ENCODE results near the gene ATP6V0A4. TPM values are rescaled to one million over a fixed set of nuclear protein-coding genes. Genes with fewer than 3 reads are reported as not detected.

Gene ATP6V0A4
- total RNA-seq, 1 donor from 2014 or later = 0.88 TPM

DNA sequence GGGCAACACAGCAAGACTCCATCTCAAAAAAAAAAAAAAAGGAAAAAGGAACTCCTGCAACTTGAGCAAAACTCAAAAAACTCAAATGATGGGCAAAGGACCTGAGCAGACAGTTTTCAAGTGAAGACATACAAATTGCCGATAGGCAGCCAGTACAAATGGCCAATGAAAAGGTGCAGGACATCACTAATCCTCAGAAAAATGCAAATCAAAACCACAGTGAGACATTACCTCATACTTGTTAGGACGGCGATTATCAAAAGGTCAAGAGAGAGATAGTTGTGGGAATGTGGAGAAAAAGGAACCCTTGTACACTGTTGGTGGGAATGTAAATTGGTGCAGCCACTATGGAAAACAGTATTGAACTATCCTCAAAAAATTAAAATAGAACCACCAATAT, 113.7 kb downstream of the ATP6V0A4 start:
- DNase-seq (ENCODE audit: low read depth) = no peak
- no peaks in the 10 kb centered on the region for H3K27me3 ChIP-seq (ENCODE audit: control insufficient read depth, insufficient read depth, low read length)
- no peak overlapping the region for H3K4me3 ChIP-seq (ENCODE audit: low read depth, low read length)
- H3K36me3 ChIP-seq (ENCODE audit: control insufficient read depth, insufficient read depth, low read length) = no peaks in the 10 kb centered on the region
- TF ChIP-seq, protein P1, sequence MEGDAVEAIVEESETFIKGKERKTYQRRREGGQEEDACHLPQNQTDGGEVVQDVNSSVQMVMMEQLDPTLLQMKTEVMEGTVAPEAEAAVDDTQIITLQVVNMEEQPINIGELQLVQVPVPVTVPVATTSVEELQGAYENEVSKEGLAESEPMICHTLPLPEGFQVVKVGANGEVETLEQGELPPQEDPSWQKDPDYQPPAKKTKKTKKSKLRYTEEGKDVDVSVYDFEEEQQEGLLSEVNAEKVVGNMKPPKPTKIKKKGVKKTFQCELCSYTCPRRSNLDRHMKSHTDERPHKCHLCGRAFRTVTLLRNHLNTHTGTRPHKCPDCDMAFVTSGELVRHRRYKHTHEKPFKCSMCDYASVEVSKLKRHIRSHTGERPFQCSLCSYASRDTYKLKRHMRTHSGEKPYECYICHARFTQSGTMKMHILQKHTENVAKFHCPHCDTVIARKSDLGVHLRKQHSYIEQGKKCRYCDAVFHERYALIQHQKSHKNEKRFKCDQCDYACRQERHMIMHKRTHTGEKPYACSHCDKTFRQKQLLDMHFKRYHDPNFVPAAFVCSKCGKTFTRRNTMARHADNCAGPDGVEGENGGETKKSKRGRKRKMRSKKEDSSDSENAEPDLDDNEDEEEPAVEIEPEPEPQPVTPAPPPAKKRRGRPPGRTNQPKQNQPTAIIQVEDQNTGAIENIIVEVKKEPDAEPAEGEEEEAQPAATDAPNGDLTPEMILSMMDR (IDR thresholded peaks at IDR 0.05; ENCODE audit: insufficient read depth, low read length, poor library complexity, severe bottlenecking) = no peak

- TF ChIP-seq, protein P1 (IDR thresholded peaks at IDR 0.05; ENCODE audit: insufficient read depth, low read length, poor library complexity, severe bottlenecking) = no peak
- Histone ChIP-seq H3K4me3 (ENCODE audit: low read depth, low read length) (no peak overlapping the region), H3K36me3 (ENCODE audit: control insufficient read depth, insufficient read depth, low read length) (no peaks in the 10 kb centered on the region), H3K27me3 (ENCODE audit: control insufficient read depth, insufficient read depth, low read length) (no peaks in the 10 kb centered on the region)
- DNase-seq (ENCODE audit: low read depth) = no peak
Measured at GRCh38 chr7:138679793-138680192, 118.2 kb downstream of the ATP6V0A4 start.

- Histone ChIP-seq H3K36me3 (ENCODE audit: control insufficient read depth, insufficient read depth, low read length) (no peaks in the 10 kb centered on the region), H3K27me3 (ENCODE audit: control insufficient read depth, insufficient read depth, low read length) (no peaks in the 10 kb centered on the region), H3K4me3 (ENCODE audit: low read depth, low read length) (no peak overlapping the region)
- no peak for DNase-seq (ENCODE audit: low read depth)
- TF ChIP-seq, protein P1 (IDR thresholded peaks at IDR 0.05; ENCODE audit: insufficient read depth, low read length, poor library complexity, severe bottlenecking) = no peak
Measured at GRCh38 chr7:138670594-138670993, 127.4 kb downstream of the ATP6V0A4 start.

DNA sequence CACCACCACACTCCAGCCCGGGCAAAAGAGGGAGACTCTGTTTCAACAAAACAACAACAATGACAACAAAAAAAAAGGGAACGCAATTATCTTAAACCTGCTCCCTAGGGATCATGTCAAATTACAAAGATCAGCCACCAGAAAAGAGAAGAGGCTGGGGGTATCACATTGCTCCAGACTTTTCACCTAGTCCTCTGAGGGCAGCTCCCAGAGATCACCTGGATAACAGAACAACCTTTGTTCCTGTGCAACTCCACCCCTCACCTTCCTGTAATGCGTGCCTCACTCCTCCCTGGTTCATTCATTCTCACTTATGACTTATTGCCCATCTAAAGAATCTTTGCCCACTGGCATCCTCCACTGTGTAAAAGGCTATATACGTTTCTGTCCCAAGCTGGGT, 128.6 kb downstream of the ATP6V0A4 start:
- H3K36me3 ChIP-seq (ENCODE audit: control insufficient read depth, insufficient read depth, low read length) = no peaks in the 10 kb centered on the region
- DNase-seq (ENCODE audit: low read depth) = no peak
- H3K27me3 ChIP-seq (ENCODE audit: control insufficient read depth, insufficient read depth, low read length) = no peaks in the 10 kb centered on the region
- no peak overlapping the region for H3K4me3 ChIP-seq (ENCODE audit: low read depth, low read length)
- TF ChIP-seq, protein P1 (IDR thresholded peaks at IDR 0.05; ENCODE audit: insufficient read depth, low read length, poor library complexity, severe bottlenecking) = no peak

- DNase-seq (ENCODE audit: low read depth) = no peak
- no peaks in the 10 kb centered on the region for H3K36me3 ChIP-seq (ENCODE audit: control insufficient read depth, insufficient read depth, low read length)
- TF ChIP-seq, protein P1 (IDR thresholded peaks at IDR 0.05; ENCODE audit: insufficient read depth, low read length, poor library complexity, severe bottlenecking) = no peak
- no peaks in the 10 kb centered on the region for H3K27me3 ChIP-seq (ENCODE audit: control insufficient read depth, insufficient read depth, low read length)
- no peak overlapping the region for H3K4me3 ChIP-seq (ENCODE audit: low read depth, low read length)
Measured at GRCh38 chr7:138668946-138669345, 129.1 kb downstream of the ATP6V0A4 start.

- DNase-seq (ENCODE audit: low read depth) = no peak
- TF ChIP-seq, protein P1 (IDR thresholded peaks at IDR 0.05; ENCODE audit: insufficient read depth, low read length, poor library complexity, severe bottlenecking) = no peak
- Histone ChIP-seq H3K27me3 (ENCODE audit: control insufficient read depth, insufficient read depth, low read length) (no peaks in the 10 kb centered on the region), H3K36me3 (ENCODE audit: control insufficient read depth, insufficient read depth, low read length) (no peaks in the 10 kb centered on the region), H3K4me3 (ENCODE audit: low read depth, low read length) (no peak overlapping the region)
Measured at GRCh38 chr7:138668229-138668596, 129.8 kb downstream of the ATP6V0A4 start.

Measured in kidney epithelial cell (primary cell).